Non-pigmented ciliary epithelial cell (primary cell): ENCODE results near the gene HBP1.
"Not testable (repeated sequence)": the region's sequence is repeated elsewhere in the genome, so short reads cannot be mapped to it uniquely, and the experiment has no call there.

Source experiments
- DNase-seq: peaks from one replicate; pipeline ENCODE4 v3.0.0-alpha.2; 2010; ENCODE audit warnings: low read depth

The HBP1 gene

DNA sequence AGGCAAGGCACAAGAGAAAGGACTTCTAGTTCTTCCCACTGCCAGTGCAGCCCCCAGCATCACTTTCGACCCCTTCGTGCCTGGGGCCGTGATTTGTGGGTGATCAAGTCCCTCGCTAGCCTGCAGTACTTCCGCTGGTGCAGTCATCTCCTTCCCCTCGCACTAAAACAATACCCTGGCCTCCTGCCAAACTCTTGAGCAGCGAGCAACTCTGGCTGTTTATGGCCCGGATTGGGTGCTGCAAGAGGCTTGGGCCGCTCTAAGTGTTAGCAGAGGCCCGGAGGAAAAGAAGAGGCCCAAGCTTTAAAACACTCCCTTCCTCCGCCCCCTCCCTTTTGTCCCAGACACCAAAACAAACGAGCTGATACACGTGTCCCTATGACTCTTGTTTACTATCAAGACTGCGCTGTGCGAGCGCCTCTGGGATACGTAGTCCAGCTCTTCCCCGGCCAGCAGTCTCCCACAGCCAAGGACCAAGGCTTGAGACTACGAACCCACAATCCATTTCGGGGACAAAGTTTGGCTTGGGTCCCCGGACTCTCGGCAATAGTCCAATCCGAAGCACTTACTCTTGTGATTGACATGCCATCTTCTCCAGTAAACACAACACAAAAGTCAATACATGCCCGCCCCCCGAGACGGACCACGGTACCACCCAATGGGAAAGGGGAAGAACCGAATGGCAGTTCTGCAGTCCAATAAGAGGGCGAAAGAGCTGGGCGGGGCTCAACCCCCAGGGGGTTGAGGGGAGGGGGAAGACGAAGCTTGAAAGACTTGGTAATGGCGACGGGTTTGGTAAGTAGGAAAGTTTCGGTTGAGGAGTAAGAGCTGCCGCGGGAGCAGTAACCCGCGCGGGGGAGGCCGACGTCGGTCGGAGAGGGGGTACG lies at the start of gene HBP1:
Gene HBP1 (plus strand): TSS at position 771 of the 887 bp plus-strand sequence. CDS start 10,891 bp downstream, outside the sequence.
- peak; percentile 100 for DNase-seq

DNA sequence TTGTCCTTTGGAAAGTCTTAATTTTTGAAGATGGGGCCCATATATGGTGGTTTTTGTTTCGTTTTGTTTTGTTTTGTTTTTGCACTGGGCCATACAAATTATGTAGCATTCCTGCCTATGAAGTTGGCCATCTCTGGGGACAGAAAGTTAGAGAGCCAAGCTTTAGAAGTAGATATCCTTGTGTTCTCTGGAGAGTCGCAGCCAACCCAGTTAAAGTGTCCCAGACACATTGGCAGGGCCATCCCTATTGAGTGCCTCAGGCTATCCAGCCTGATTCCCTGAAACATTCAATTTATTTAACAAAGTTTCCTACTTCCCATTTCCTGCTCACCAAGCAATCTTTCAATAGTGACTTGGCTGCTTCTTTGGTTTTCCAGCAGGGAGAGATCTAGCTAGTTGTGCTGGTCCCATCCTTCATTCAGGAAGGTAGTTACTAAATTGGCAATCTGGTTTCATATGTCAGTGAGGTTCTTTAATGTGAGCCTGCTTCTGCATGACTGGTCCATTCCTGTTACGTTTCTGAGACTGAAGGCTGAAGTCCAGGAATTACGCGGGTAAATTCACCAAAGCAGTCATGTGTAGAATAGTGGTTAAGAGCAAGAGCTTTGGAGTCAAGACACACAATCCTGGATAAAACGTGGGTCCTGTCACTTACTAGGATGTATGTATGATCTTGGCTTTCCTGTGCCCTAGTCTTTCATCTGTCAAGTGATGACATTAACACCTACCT lies 49.3 kb upstream of the HBP1 start:
- DNase-seq, result no peak

GRCh38 chr7:107122486-107122911 lies 46.3 kb upstream of the HBP1 start:
- no peak for DNase-seq

DNA sequence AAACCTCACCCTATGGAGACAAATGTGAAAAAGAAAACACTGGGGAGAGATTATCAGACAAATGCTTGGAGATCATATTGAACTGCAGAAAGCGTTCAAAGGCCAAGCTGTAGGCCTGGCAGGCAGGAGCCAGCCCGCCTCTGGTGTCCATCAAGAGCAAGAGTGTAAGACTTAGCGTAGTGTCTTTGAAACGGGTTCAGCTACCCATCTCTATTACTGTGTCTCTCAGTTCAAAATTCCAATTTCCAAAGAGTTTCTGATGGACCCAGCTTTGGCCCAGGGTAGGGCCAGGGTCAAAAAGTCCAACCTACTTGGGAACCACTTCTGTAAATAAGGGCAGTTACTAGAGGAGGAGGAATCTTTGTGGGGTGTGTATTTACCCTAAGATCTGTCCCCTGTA lies 45.4 kb upstream of the HBP1 start:
- DNase-seq, result no peak

DNA sequence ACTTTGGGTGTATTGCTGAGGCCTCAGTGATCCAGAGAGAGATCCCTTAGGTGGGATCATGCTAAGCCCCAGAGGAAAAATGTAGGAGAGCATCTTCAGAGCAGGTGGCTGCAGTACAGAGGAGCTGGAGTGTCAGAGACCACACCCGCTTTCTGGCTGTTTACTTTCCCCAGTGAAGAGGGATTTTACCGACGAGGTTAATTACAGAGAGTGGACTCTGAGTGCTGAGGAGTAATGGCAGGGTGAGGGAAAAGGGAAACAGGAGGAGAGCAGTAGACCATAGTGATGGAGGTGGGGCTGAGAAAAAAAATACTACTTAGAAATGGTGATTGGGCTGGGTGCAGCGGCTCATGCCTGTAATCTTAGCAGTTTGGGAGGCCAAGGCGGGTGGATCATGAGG lies 43.3 kb upstream of the HBP1 start:
- DNase-seq, result no peak

GRCh38 chr7:107128217-107128616 lies 40.6 kb upstream of the HBP1 start:
- no peak for DNase-seq

GRCh38 chr7:107128748-107129147 lies 40.1 kb upstream of the HBP1 start:
- no peak for DNase-seq

- DNase-seq, result no peak
Observed at GRCh38 chr7:107130487-107131220, 38.1 kb upstream of the HBP1 start.

DNA sequence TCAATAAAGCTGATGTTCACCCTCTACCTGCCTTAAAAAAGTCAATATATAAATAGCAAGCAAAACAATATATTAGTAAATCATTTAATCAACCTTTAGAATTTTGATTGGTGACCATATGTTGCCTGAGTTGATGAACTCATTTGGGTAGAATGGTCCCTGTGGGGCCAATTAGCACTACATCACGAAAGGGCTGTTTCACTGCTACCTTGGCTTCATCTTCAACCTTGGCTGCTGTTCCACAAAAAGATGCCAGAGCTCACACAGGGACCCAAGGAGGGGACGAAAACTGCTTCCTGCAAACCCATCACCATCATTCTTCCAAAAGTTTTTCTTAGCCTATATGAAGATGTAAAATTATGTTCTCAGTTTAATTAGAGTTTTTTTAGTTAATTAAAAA lies 35.4 kb upstream of the HBP1 start:
- no peak for DNase-seq

DNA sequence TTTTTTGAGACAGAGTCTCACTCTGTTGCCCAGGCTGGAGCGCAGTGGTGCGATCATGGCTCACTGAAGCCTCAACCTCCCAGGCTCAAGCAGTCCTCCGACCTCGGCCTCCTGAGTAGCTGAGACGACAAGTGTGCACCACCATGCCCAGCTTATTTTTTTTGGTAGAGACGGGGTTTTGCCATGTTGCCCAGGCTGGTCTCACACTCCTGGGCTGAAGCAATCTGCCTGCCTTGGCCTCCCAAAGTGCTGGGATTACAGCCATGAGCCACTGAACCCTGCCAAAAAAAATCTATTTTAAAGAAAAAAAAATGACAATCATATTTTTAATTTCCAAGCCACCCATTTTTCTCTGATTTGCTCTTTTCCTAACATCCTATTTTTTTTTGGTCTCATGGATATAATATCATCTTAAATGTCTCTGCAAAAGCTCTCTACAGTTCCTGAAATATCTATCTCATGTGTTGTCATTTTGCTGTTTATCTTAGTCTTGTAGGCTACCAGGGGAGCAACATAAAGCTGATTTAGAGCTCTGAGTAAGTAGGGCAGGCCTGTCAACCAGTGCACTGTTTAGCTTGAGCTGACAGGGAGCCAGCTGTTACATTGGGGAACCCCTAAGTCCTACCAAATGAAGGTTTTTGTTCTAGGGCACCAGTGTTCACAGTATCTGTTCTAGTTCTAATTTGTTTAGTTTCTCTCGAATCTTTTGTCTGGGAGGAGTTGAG lies 29.9 kb upstream of the HBP1 start:
- no peak for DNase-seq

DNA sequence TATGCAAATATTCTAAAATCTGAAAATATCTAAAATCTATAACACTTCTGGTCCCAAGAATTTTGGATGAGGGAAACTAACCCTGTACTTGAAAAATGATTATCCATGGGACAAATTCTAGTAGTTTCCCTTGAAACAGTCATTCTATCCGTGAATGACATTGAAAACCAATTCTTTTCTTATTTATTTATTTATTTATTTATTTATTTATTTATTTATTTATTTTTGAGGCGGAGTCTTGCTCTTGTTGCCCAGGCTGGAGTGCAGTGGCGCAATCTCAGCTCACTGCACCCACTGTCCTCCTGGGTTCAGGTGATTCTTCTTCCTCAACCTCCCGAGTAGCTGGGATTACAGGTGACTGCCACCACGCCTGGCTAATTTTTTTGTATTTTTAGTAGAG lies 24.9 kb upstream of the HBP1 start:
- not testable (repeated sequence) for DNase-seq

GRCh38 chr7:107145067-107145838 lies 23.6 kb upstream of the HBP1 start:
- no peak for DNase-seq

GRCh38 chr7:107147464-107148393 lies 21.1 kb upstream of the HBP1 start:
- DNase-seq, result no peak

- DNase-seq, result no peak
Observed at GRCh38 chr7:107148721-107149120, 20.1 kb upstream of the HBP1 start.

DNA sequence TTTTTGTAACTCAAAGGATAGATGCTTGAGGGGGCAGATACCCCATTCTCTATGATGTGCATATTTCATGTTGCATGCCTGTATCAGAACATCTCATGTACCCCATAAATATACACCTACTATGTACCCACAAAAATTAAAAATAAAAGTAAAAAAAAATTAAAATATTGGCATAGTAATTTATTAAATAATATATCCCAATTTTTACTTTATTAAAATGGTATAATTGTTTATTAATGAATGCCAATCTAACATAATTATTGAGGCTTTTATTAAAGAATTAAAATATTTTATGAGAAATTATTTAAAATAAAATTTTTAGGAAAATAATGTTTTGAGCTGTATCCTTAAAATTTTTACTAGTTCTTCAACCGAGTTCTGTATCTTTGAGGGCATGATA lies 18.9 kb upstream of the HBP1 start:
- DNase-seq, result no peak

GRCh38 chr7:107150375-107151073 lies 18.3 kb upstream of the HBP1 start:
- no peak for DNase-seq

GRCh38 chr7:107151538-107151937 lies 17.3 kb upstream of the HBP1 start:
- DNase-seq, result no peak

GRCh38 chr7:107152011-107152410 lies 16.8 kb upstream of the HBP1 start:
- DNase-seq, result no peak

- no peak for DNase-seq
Observed at GRCh38 chr7:107154826-107155225, 14.0 kb upstream of the HBP1 start.
